Transverse colon (tissue), 4 donors: Measurements from ENCODE around the gene TNRC18.

Experiments
- POLR2AphosphoS5 ChIP-seq, 3 donors: sonication (generic); formaldehyde crosslinking; IDR thresholded peaks; one replicate each; pipeline ENCODE4 v1.6.1; 2016; ENCODE audit warnings: antibody characterized with exemption in 3 of 3
- TF ChIP-seq, protein P1 (sequence below), 5 experiments: fragments of 200-600 bp in 3 of 5; fragments of 450-650 bp in 2 of 5; sonication (generic) in 3 of 5; IDR thresholded peaks; 1 replicate in 2 of 5; 2 replicates in 3 of 5; pipeline ENCODE4 v1.5.1; 2016 to 2017; ENCODE audit warnings: antibody characterized with exemption in 5 of 5, inconsistent platforms in 3 of 5, mild to moderate bottlenecking in 2 of 5, moderate library complexity in 1 of 5

DNA sequence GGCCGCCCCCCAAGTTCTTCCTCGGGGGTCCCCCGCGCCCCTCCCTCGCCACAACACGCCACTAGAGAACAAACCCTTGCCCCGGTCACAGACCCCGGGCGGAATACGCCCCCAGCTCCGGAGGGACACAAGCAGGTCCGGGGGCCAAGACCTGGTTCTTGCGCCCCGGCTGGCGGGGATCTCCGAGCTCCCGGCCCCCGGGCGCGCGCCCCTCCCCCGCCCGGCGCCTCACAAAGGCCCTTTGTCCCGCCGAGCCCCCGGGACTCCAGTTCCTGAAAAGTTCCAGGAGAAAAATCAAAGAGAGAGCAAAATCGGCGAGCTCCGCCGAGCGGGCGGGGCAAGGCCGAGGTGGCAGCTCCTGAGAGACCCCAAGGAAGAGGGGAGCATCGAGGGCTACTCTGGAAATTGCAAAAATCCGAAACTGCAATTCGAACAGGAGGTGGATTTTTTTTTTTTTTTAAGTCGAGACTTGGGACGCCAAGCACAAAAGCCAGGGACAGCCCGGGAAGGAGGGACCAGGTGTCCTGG, 4.0 kb downstream of the TNRC18 start:
- TF ChIP-seq POLR2AphosphoS5 (IDR thresholded peaks at IDR 0.05), result no peak
- TF ChIP-seq, protein P1, sequence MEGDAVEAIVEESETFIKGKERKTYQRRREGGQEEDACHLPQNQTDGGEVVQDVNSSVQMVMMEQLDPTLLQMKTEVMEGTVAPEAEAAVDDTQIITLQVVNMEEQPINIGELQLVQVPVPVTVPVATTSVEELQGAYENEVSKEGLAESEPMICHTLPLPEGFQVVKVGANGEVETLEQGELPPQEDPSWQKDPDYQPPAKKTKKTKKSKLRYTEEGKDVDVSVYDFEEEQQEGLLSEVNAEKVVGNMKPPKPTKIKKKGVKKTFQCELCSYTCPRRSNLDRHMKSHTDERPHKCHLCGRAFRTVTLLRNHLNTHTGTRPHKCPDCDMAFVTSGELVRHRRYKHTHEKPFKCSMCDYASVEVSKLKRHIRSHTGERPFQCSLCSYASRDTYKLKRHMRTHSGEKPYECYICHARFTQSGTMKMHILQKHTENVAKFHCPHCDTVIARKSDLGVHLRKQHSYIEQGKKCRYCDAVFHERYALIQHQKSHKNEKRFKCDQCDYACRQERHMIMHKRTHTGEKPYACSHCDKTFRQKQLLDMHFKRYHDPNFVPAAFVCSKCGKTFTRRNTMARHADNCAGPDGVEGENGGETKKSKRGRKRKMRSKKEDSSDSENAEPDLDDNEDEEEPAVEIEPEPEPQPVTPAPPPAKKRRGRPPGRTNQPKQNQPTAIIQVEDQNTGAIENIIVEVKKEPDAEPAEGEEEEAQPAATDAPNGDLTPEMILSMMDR (IDR thresholded peaks at IDR 0.05), result no peak
